ENCODE results near the gene SLC38A10.

GRCh38 chr17:81334987-81335772 lies 40.1 kb upstream of the SLC38A10 start:
- TF ChIP-seq CTCF (IDR thresholded peaks at IDR 0.05) = no peak
- TF ChIP-seq POLR2A (IDR thresholded peaks at IDR 0.05) = no peak
